ENCODE measurements around the gene CHRNA9. TPM values are rescaled to one million over a fixed set of nuclear protein-coding genes. Genes with fewer than 3 reads are reported as not detected.

The CHRNA9 gene
- total and polyA plus RNA-seq, 4 donors, result not detected

DNA sequence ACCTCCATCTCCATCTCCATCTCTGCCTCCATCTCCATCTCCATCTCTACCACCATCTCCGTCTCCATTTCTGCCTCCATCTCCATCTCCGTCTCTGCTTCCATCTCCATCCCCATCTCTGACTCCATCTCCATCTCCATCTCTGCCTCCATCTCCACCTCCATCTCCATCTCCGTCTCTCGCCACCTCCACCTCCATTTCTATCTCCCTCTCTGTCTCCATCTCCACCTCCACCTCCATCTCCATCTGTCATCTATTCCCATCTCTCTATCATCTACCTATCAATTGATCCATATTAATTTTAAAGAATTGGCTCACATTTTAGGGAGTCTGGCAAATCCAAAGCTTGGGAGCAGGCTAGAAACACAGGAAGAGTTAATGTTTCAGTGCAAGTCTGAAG, 39.6 kb upstream of the CHRNA9 start:
- WGBS, 2 donors, result 92 to 95% methylated on average over 4 of the region's 4 CpGs

GRCh38 chr4:40299126-40299525, 36.0 kb upstream of the CHRNA9 start:
- no peaks in the 10 kb centered on the region for H3K36me3 ChIP-seq (ENCODE audit: control insufficient read depth in 1 of 2, insufficient read depth in 2 of 2, low read length in 1 of 2)
- H3K9me3 ChIP-seq (ENCODE audit: control insufficient read depth, low read length), result peaks cover 1% of the 10 kb centered on the region
- no peaks in the 10 kb centered on the region for H3K27me3 ChIP-seq (ENCODE audit: control insufficient read depth in 1 of 2, insufficient read depth in 2 of 2, low read length in 1 of 2)
- intact Hi-C loops (cut with DNase I), result no loop called here
- DNase-seq (no peak), ATAC-seq (ENCODE audit: low FRiP score) (no peak)
- no peaks in the 10 kb centered on the region for H3K4me1 ChIP-seq (ENCODE audit: control insufficient read depth in 1 of 2, insufficient read depth in 2 of 2, low read length in 2 of 2)
- WGBS, 2 donors, result 92 to 95% methylated on average over 6 of the region's 6 CpGs
- no peak overlapping the region for H3K27ac ChIP-seq (ENCODE audit: low read depth in 1 of 2, low read length in 2 of 2)
- no peak overlapping the region for H3K4me3 ChIP-seq (ENCODE audit: low read length in 2 of 2)

More for the DNA sequence above, 39.6 kb upstream of the CHRNA9 start:
- no peak overlapping the region for H3K4me3 ChIP-seq (ENCODE audit: low read length in 2 of 2)
- ATAC-seq (ENCODE audit: low FRiP score), result no peak
- H3K9me3 ChIP-seq (ENCODE audit: control insufficient read depth, low read length), result peaks cover 1% of the 10 kb centered on the region
- no peaks in the 10 kb centered on the region for H3K36me3 ChIP-seq (ENCODE audit: control insufficient read depth in 1 of 2, insufficient read depth in 2 of 2, low read length in 1 of 2)
- DNase-seq, result no peak
- no peaks in the 10 kb centered on the region for H3K27me3 ChIP-seq (ENCODE audit: control insufficient read depth in 1 of 2, insufficient read depth in 2 of 2, low read length in 1 of 2)
- intact Hi-C loops (cut with DNase I), result no loop called here
- no peak overlapping the region for H3K27ac ChIP-seq (ENCODE audit: low read depth in 1 of 2, low read length in 2 of 2)
- no peaks in the 10 kb centered on the region for H3K4me1 ChIP-seq (ENCODE audit: control insufficient read depth in 1 of 2, insufficient read depth in 2 of 2, low read length in 2 of 2)

DNA sequence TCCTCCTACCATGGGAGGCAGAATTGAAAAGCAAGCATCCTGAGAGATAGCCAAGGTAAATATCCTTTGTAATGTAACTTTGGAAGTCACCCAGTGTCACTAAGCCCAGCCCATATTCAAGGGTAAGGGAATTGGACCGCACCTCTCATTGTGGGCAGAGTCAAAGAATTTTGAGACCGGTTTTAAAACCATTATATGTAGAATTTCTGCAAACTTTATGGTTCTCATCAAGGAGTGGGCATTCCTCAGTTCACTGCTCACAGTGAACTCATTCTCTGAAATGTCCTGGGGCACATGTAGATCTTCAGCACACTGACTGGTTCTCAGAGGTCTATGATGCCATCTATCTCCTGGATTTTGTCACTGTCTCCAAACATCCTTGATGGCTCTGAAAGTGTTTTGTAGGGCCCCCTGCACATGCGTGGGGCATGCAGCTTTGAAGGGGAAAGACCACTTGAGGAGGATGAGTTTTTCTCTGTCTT, 35.3 kb upstream of the CHRNA9 start:
- Histone ChIP-seq H3K4me3 (ENCODE audit: low read length in 2 of 2) (no peak overlapping the region), H3K4me1 (ENCODE audit: control insufficient read depth in 1 of 2, insufficient read depth in 2 of 2, low read length in 2 of 2) (no peaks in the 10 kb centered on the region), H3K27ac (ENCODE audit: low read depth in 1 of 2, low read length in 2 of 2) (no peak overlapping the region), H3K9me3 (ENCODE audit: control insufficient read depth, low read length) (peaks cover 6% of the 10 kb centered on the region), H3K27me3 (ENCODE audit: control insufficient read depth in 1 of 2, insufficient read depth in 2 of 2, low read length in 1 of 2) (peaks cover 0 to 2% of the 10 kb centered on the region in 2 donors), H3K36me3 (ENCODE audit: control insufficient read depth in 1 of 2, insufficient read depth in 2 of 2, low read length in 1 of 2) (no peaks in the 10 kb centered on the region)
- intact Hi-C loops (cut with DNase I), result loop anchor here in 1 of 2 donors (10.0 kb wide), 1 partner anchor 145 kb away; no protein-coding TSS in a partner anchor
- ATAC-seq (ENCODE audit: low FRiP score), result no peak
- 67 to 70% methylated on average over 3 of the region's 3 CpGs for WGBS, 2 donors
- DNase-seq, result no peak

GRCh38 chr4:40300371-40301162, 34.6 kb upstream of the CHRNA9 start:
- H3K4me3 ChIP-seq (ENCODE audit: low read length in 2 of 2), result no peak overlapping the region
- 79 to 83% methylated on average over 9 of the region's 9 CpGs for WGBS, 2 donors
- H3K36me3 ChIP-seq (ENCODE audit: control insufficient read depth in 1 of 2, insufficient read depth in 2 of 2, low read length in 1 of 2), result no peaks in the 10 kb centered on the region
- ATAC-seq (ENCODE audit: low FRiP score), result no peak
- no peaks in the 10 kb centered on the region for H3K4me1 ChIP-seq (ENCODE audit: control insufficient read depth in 1 of 2, insufficient read depth in 2 of 2, low read length in 2 of 2)
- peaks cover 6% of the 10 kb centered on the region for H3K9me3 ChIP-seq (ENCODE audit: control insufficient read depth, low read length)
- intact Hi-C loops (cut with DNase I), result loop anchor here in 1 of 2 donors (10.0 kb wide), 1 partner anchor 146 kb away; no protein-coding TSS in a partner anchor
- H3K27ac ChIP-seq (ENCODE audit: low read depth in 1 of 2, low read length in 2 of 2), result no peak overlapping the region
- DNase-seq, result no peak
- H3K27me3 ChIP-seq (ENCODE audit: control insufficient read depth in 1 of 2, insufficient read depth in 2 of 2, low read length in 1 of 2), result peaks cover 0 to 2% of the 10 kb centered on the region in 2 donors

DNA sequence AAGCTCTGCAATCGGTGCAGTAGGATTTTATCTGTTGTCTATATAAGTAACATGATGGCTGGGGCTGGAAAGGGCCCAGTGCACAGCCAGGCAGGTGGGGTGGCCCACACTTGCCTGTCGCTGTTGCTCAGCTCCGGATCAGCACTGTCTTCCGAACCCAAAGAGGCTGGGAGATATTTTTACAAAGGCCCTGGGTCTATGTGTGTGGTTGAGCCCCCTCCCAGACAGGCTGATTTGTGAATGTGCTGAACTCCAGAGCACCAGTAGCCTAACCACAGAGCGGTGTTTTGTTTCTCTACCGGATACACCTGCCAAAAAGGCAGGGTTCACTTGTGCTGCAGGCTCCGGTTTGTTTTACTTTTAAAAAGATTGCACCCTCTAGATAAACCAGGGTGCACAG, 33.5 kb upstream of the CHRNA9 start:
- WGBS, 2 donors, result 66 to 74% methylated on average over 7 of the region's 7 CpGs

DNA sequence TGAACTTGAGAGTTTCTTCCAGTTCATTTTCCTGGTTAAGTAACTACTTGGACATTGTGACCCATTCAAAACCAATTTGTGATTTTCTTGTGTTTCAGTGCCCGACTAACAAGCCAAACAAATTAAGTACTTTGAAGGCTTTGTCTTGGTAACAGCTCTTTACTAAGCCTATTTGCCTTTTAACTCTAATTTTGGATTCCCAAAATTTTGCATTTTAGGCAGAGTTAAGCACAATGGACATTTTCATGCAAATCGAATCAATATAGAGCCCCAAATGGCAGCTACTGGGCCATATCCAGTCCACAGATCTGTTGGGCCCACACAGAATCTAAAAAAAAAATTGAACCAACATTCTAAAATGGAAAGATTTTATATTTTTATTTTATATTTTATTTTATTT, 31.4 kb upstream of the CHRNA9 start:
- Histone ChIP-seq H3K9me3 (ENCODE audit: control insufficient read depth, low read length) (peaks cover 6% of the 10 kb centered on the region), H3K36me3 (ENCODE audit: control insufficient read depth in 1 of 2, insufficient read depth in 2 of 2, low read length in 1 of 2) (no peaks in the 10 kb centered on the region), H3K27ac (ENCODE audit: low read depth in 1 of 2, low read length in 2 of 2) (no peak overlapping the region), H3K4me3 (ENCODE audit: low read length in 2 of 2) (no peak overlapping the region), H3K27me3 (ENCODE audit: control insufficient read depth in 1 of 2, insufficient read depth in 2 of 2, low read length in 1 of 2) (peaks cover 0 to 2% of the 10 kb centered on the region in 2 donors), H3K4me1 (ENCODE audit: control insufficient read depth in 1 of 2, insufficient read depth in 2 of 2, low read length in 2 of 2) (no peaks in the 10 kb centered on the region)
- WGBS, 2 donors, result 91 to 92% methylated on average over 2 of the region's 2 CpGs
- DNase-seq (no peak), ATAC-seq (ENCODE audit: low FRiP score) (no peak)
- intact Hi-C loops (cut with DNase I), result loop anchor here in 1 of 2 donors (10.0 kb wide), 1 partner anchor 149 kb away; no protein-coding TSS in a partner anchor

More for the DNA sequence above, 33.5 kb upstream of the CHRNA9 start:
- H3K9me3 ChIP-seq (ENCODE audit: control insufficient read depth, low read length), result peaks cover 6% of the 10 kb centered on the region
- no peak overlapping the region for H3K4me3 ChIP-seq (ENCODE audit: low read length in 2 of 2)
- DNase-seq (no peak), ATAC-seq (ENCODE audit: low FRiP score) (no peak)
- peaks cover 0 to 2% of the 10 kb centered on the region in 2 donors for H3K27me3 ChIP-seq (ENCODE audit: control insufficient read depth in 1 of 2, insufficient read depth in 2 of 2, low read length in 1 of 2)
- H3K4me1 ChIP-seq (ENCODE audit: control insufficient read depth in 1 of 2, insufficient read depth in 2 of 2, low read length in 2 of 2), result no peaks in the 10 kb centered on the region
- no peak overlapping the region for H3K27ac ChIP-seq (ENCODE audit: low read depth in 1 of 2, low read length in 2 of 2)
- intact Hi-C loops (cut with DNase I), result loop anchor here in 1 of 2 donors (10.0 kb wide), 1 partner anchor 147 kb away; no protein-coding TSS in a partner anchor
- no peaks in the 10 kb centered on the region for H3K36me3 ChIP-seq (ENCODE audit: control insufficient read depth in 1 of 2, insufficient read depth in 2 of 2, low read length in 1 of 2)

GRCh38 chr4:40305328-40306170, 29.6 kb upstream of the CHRNA9 start:
- Histone ChIP-seq H3K9me3 (ENCODE audit: control insufficient read depth, low read length) (peaks cover 5% of the 10 kb centered on the region), H3K4me3 (ENCODE audit: low read length in 2 of 2) (no peak overlapping the region), H3K27me3 (ENCODE audit: control insufficient read depth in 1 of 2, insufficient read depth in 2 of 2, low read length in 1 of 2) (peaks cover 0 to 2% of the 10 kb centered on the region in 2 donors), H3K27ac (ENCODE audit: low read depth in 1 of 2, low read length in 2 of 2) (no peak overlapping the region), H3K36me3 (ENCODE audit: control insufficient read depth in 1 of 2, insufficient read depth in 2 of 2, low read length in 1 of 2) (no peaks in the 10 kb centered on the region), H3K4me1 (ENCODE audit: control insufficient read depth in 1 of 2, insufficient read depth in 2 of 2, low read length in 2 of 2) (no peaks in the 10 kb centered on the region)
- 38 to 51% methylated on average over 13 of the region's 13 CpGs for WGBS, 2 donors
- intact Hi-C loops (cut with DNase I), result loop anchor here (5.0 to 10.0 kb wide), 2 partner anchors 151 to 153 kb away; no protein-coding TSS in a partner anchor
- DNase-seq (no peak), ATAC-seq (ENCODE audit: low FRiP score) (no peak)

GRCh38 chr4:40306226-40306625, 28.9 kb upstream of the CHRNA9 start:
- 51 to 58% methylated on average over 3 of the region's 3 CpGs for WGBS, 2 donors

More at GRCh38 chr4:40306226-40306625, 28.9 kb upstream of the CHRNA9 start:
- Histone ChIP-seq H3K36me3 (ENCODE audit: control insufficient read depth in 1 of 2, insufficient read depth in 2 of 2, low read length in 1 of 2) (no peaks in the 10 kb centered on the region), H3K4me1 (ENCODE audit: control insufficient read depth in 1 of 2, insufficient read depth in 2 of 2, low read length in 2 of 2) (no peaks in the 10 kb centered on the region), H3K27me3 (ENCODE audit: control insufficient read depth in 1 of 2, insufficient read depth in 2 of 2, low read length in 1 of 2) (peaks cover 0 to 2% of the 10 kb centered on the region in 2 donors), H3K9me3 (ENCODE audit: control insufficient read depth, low read length) (peaks cover 5% of the 10 kb centered on the region), H3K27ac (ENCODE audit: low read depth in 1 of 2, low read length in 2 of 2) (no peak overlapping the region), H3K4me3 (ENCODE audit: low read length in 2 of 2) (no peak overlapping the region)
- no peak for DNase-seq
- intact Hi-C loops (cut with DNase I), result loop anchor here (5.0 to 10.0 kb wide), 2 partner anchors 151 to 154 kb away; no protein-coding TSS in a partner anchor
- no peak for ATAC-seq (ENCODE audit: low FRiP score)
